Small intestine (tissue), 7 donors: ENCODE measurements around the gene VIT. TPM values are rescaled to one million over a fixed set of nuclear protein-coding genes. Genes with fewer than 3 reads are reported as not detected.

Experiments
- DNase-seq, 2 donors: peaks; one replicate each; pipeline versions ENCODE4 v3.0.0 to v3.0.0-alpha.2; 2013
- FAIRE-seq: peaks from 2 replicates; lab custom pipeline; 2012; peaks lifted over from hg19 to GRCh38; lab: Jason Lieb, UNC
- H3K27ac ChIP-seq, 3 donors: one replicate each; pipeline ENCODE4 v1.5.1; 2013; ENCODE audit warnings: low read length in 2 of 3, mild to moderate bottlenecking in 2 of 3, control low read depth in 1 of 3, inconsistent platforms in 1 of 3, low read depth in 1 of 3, moderate library complexity in 1 of 3
- H3K27me3 ChIP-seq, 3 donors: one replicate each; pipeline ENCODE4 v1.6.1; 2013; ENCODE audit warnings: low read length in 3 of 3, inconsistent platforms in 1 of 3; ENCODE audit not compliant: control insufficient read depth in 3 of 3, insufficient read depth in 3 of 3
- H3K36me3 ChIP-seq, 3 donors: one replicate each; pipeline ENCODE4 v1.6.1; 2013; ENCODE audit warnings: low read length in 3 of 3, inconsistent platforms in 1 of 3, low read depth in 1 of 3, mild to moderate bottlenecking in 1 of 3, moderate library complexity in 1 of 3; ENCODE audit not compliant: control insufficient read depth in 3 of 3, insufficient read depth in 2 of 3
- H3K4me1 ChIP-seq, 3 donors: one replicate each; pipeline ENCODE4 v1.6.1; 2013; ENCODE audit warnings: low read length in 2 of 3, inconsistent platforms in 1 of 3, low read depth in 1 of 3, mild to moderate bottlenecking in 1 of 3, moderate library complexity in 1 of 3; ENCODE audit not compliant: control insufficient read depth in 3 of 3, insufficient read depth in 2 of 3
- H3K4me3 ChIP-seq, 3 donors: one replicate each; pipeline ENCODE4 v1.5.1; 2013; ENCODE audit warnings: low read length in 3 of 3, control low read depth in 1 of 3, inconsistent platforms in 1 of 3, low read depth in 1 of 3, mild to moderate bottlenecking in 1 of 3, moderate library complexity in 1 of 3
- H3K9me3 ChIP-seq, 2 donors: one replicate each; pipeline ENCODE4 v1.6.1; 2013; ENCODE audit warnings: low read depth in 1 of 2, low read length in 1 of 2; ENCODE audit not compliant: control insufficient read depth in 2 of 2, insufficient read depth in 1 of 2
- WGBS, 3 donors: extraction: QIAGEN DNeasy Blood & Tissue Kit; methylation state at CpG; one replicate each; pipeline ENCODE4 v1.1.7; 2013; 5-methylcytosine and 5-hydroxymethylcytosine counted together
- polyA plus RNA-seq, 4 donors: library from polyadenylated mRNA; stranded (reverse) in 3 of 4; unstranded in 1 of 4; fragments of 200-250 nt in 3 of 4; fragments of 120-200 nt in 1 of 4; gene quantifications; one replicate each; pipeline versions ENCODE4 v1.2.1 to v1.2.3, GENCODE V29; 2013
- donor health status: healthy with polysubstance abuse.
- donor health status: control.
- donor health status: control.
- donor health status: Bipolar disorder and iron deficiency.
- donor health status: healthy.

VIT gene
- polyA plus RNA-seq, 4 donors: 0.28 to 7.5 TPM; not detected in 2

GRCh38 chr2:36781907-36782720 is 85.6 kb downstream of the VIT start:
- peaks cover 0 to 3% (median 0%) of the 10 kb centered on the region in 3 donors for H3K27me3 ChIP-seq
- H3K36me3 ChIP-seq: no peaks in the 10 kb centered on the region
- H3K27ac ChIP-seq: no peak overlapping the region
- peaks cover 0 to 2% (median 0%) of the 10 kb centered on the region in 3 donors for H3K4me1 ChIP-seq
- FAIRE-seq: no peak
- no peak overlapping the region for H3K4me3 ChIP-seq
- 66 to 83% (median 75%) methylated on average over 19 of the region's 19 CpGs for WGBS, 3 donors
- no peak for DNase-seq
- no peaks in the 10 kb centered on the region for H3K9me3 ChIP-seq

DNA sequence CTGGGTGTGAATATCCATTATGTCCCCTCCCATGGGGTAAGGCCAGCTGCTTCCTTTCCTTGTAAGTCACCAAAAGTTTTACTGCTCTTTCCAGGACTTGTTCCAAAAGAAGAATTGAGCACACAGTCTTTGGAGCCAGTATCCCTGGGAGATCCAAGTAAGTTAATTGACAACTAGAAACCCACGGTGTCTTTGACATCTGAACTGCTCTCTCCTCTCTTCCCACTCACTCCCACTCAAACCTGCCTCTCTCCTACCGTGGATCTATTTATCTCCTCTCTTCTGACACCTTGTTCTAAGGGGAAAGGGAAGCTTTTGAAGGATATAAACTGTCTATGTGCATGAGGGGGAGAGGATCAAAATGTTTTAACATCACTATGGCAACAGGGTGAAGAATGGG is 86.7 kb downstream of the VIT start:
- no peak for DNase-seq
- WGBS, 3 donors: 26 to 47% (median 35%) methylated on average over 2 of the region's 2 CpGs
- no peak for FAIRE-seq

GRCh38 chr2:36785179-36785795 is 88.8 kb downstream of the VIT start:
- H3K27ac ChIP-seq: no peak overlapping the region
- 23 to 31% (median 27%) methylated on average over 5 of the region's 5 CpGs for WGBS, 3 donors
- no peaks in the 10 kb centered on the region for H3K9me3 ChIP-seq
- H3K36me3 ChIP-seq: no peaks in the 10 kb centered on the region
- H3K27me3 ChIP-seq: peaks cover 0 to 5% (median 0%) of the 10 kb centered on the region in 3 donors
- DNase-seq (peak; percentile 75 to 86), FAIRE-seq (no peak)
- no peak overlapping the region for H3K4me3 ChIP-seq
- H3K4me1 ChIP-seq: peaks cover 0 to 2% (median 0%) of the 10 kb centered on the region in 3 donors

More for the DNA sequence above, 86.7 kb downstream of the VIT start:
- H3K27me3 ChIP-seq: peaks cover 0 to 3% (median 0%) of the 10 kb centered on the region in 3 donors
- no peaks in the 10 kb centered on the region for H3K36me3 ChIP-seq
- no peaks in the 10 kb centered on the region for H3K9me3 ChIP-seq
- H3K4me1 ChIP-seq: peaks cover 0 to 2% (median 0%) of the 10 kb centered on the region in 3 donors
- no peak overlapping the region for H3K27ac ChIP-seq
- H3K4me3 ChIP-seq: no peak overlapping the region

- H3K36me3 ChIP-seq: no peaks in the 10 kb centered on the region
- DNase-seq (no peak), FAIRE-seq (no peak)
- H3K27me3 ChIP-seq: peaks cover 0 to 3% (median 0%) of the 10 kb centered on the region in 3 donors
- H3K9me3 ChIP-seq: no peaks in the 10 kb centered on the region
- H3K27ac ChIP-seq: no peak overlapping the region
- 68 to 87% (median 72%) methylated on average over 11 of the region's 11 CpGs for WGBS, 3 donors
- no peaks in the 10 kb centered on the region for H3K4me1 ChIP-seq
- H3K4me3 ChIP-seq: no peak overlapping the region
These were observed 92.8 kb downstream of the VIT start for GRCh38 chr2:36789181-36789804.

DNA sequence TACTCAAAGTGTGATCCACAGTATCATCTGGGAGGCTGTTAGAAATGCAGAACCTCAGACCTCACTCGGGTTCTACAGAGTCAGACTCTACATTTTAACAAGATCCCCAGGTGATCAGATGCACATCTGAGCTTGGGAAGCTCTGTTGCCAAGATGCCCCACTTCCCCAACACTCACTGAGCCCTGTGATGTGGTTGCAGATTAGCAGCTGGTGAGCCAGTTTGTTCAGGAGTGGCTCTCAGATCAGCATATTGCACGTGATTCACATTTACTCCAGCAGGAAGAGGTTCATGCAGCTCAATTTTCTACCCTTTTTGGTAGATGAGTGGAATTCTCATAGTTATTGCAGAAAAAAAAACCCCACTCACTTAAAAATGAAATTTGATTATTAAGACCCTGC is 96.4 kb downstream of the VIT start:
- Histone ChIP-seq H3K36me3 (no peaks in the 10 kb centered on the region), H3K27ac (no peak overlapping the region), H3K4me3 (no peak overlapping the region), H3K9me3 (no peaks in the 10 kb centered on the region), H3K27me3 (peaks cover 0 to 3% (median 0%) of the 10 kb centered on the region in 3 donors), H3K4me1 (no peaks in the 10 kb centered on the region)
- 41 to 47% (median 42%) methylated on average over 2 of the region's 2 CpGs for WGBS, 3 donors
- DNase-seq: no peak
- FAIRE-seq: no peak

DNA sequence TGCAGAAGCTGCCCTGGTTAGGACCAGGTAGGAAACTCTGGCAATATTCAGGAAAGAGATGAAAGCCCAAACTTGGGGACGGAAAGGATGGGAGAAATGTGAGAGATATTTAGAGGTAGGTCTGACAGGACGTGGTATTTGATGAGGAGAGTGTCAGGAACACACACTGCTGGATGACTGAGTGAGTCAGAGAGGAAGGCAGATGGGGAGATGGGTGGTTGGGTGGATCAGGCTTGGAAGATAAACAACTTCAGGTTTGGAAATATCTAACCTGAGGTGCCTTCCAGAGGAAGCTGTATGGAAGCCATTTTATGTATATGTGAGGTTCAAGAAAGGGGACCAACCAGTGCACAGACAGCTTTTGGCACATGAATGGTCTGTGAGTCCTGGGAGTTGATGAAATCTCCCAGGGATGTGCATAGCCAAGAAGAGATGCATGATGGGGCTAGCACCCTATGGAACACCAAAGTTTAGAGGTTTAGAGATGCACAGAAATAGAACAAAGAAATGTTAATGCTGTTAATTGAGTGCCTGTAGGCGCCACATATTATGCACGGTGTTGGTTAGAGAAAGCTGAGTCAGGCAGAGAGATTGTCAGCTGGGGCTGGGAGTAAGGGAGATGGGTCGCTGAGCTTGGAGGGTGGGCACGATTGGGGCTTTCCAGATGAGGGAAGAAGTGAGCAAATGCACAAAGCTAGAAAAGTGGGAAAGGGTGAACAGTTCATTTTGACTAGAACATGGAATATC is 101.0 kb downstream of the VIT start:
- no peaks in the 10 kb centered on the region for H3K36me3 ChIP-seq
- H3K4me1 ChIP-seq: no peaks in the 10 kb centered on the region
- no peak for DNase-seq
- no peaks in the 10 kb centered on the region for H3K9me3 ChIP-seq
- H3K4me3 ChIP-seq: no peak overlapping the region
- no peak for FAIRE-seq
- WGBS, 3 donors: 69 to 72% (median 69%) methylated on average over 6 of the region's 6 CpGs
- no peak overlapping the region for H3K27ac ChIP-seq
- H3K27me3 ChIP-seq: no peaks in the 10 kb centered on the region

DNA sequence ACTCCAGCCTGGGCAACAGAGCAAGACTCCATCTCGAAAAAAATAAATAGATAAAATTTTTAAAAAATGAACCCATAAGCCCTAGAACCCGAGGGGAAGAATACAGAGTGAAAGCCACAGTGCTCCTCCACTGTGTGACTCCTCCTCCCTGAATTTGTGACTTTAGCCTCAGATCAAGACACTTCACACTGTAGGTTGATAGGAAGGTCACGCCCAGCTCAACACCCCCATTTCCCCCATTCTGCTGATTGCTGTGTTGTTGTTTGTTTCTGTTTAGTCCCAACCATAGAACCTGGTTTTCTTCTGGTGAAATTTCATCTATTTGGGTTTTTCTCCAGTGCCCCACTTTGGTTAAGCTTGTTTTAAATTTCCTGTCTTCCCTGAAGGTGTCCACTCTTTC is 102.2 kb downstream of the VIT start:
- Histone ChIP-seq H3K27me3 (no peaks in the 10 kb centered on the region), H3K4me1 (no peaks in the 10 kb centered on the region), H3K36me3 (no peaks in the 10 kb centered on the region), H3K9me3 (no peaks in the 10 kb centered on the region), H3K27ac (no peak overlapping the region), H3K4me3 (no peak overlapping the region)
- FAIRE-seq (no peak), DNase-seq (no peak)
- WGBS, 3 donors: 68 to 83% (median 72%) methylated on average over 3 of the region's 3 CpGs

- no peak for FAIRE-seq
- 83 to 94% (median 85%) methylated on average over 11 of the region's 11 CpGs for WGBS, 3 donors
These were observed 103.9 kb downstream of the VIT start for GRCh38 chr2:36800381-36800780.

More at GRCh38 chr2:36800381-36800780, 103.9 kb downstream of the VIT start:
- H3K9me3 ChIP-seq: no peaks in the 10 kb centered on the region
- no peak overlapping the region for H3K4me3 ChIP-seq
- no peak overlapping the region for H3K27ac ChIP-seq
- H3K4me1 ChIP-seq: no peaks in the 10 kb centered on the region
- no peak for DNase-seq
- no peaks in the 10 kb centered on the region for H3K36me3 ChIP-seq
- no peaks in the 10 kb centered on the region for H3K27me3 ChIP-seq
